Measurements from ENCODE around the gene KIF25. TPM values are rescaled to one million over a fixed set of nuclear protein-coding genes. Genes with fewer than 3 reads are reported as not detected.

KIF25 gene
- total RNA-seq, 2 donors from 2014 or later = 0.22 to 0.27 TPM

DNA sequence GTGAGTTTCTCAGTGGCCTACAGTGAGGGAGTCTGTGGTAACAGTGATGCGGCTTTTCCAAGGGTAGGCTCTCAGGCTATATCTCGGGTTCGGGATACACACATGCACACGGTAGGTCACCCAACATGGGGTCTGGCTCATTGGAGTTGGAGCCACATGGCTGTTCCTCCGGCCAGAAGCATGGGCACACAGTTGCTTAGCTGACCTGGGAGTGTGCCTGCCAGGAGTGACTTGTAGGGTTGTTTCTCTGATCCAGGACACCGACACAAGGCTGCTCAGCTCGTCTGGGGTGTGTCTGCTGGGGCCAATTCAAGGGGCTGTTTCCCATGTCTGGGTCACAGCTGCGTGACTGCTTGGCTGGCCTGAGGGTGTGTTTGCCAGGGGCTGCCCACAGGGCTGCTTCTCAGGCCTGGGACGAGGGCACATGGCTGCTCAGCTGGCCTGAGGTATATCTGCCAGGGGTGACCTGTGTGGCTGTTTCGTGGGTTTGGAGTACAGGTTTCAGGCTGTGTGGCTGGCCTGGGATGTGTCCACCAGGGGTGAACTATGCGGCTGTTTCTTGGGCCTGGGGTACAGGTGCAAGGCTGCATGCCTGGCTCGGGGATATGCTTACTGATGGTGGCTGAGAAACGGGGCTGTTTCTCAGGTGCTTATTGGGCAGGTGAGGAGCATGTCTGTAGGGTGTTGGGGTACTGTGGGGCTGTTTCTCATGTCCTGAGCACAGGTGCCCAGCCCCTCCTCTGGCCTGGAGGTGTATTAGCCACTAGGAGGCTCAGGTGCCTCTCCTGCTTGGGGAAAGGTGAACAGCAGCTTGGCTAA lies 15.2 kb downstream of the KIF25 start:
- intact Hi-C loops (cut with DNase I, micrococcal nuclease) = no loop called here
- DNase-seq (no peak), ATAC-seq (no peak)

DNA sequence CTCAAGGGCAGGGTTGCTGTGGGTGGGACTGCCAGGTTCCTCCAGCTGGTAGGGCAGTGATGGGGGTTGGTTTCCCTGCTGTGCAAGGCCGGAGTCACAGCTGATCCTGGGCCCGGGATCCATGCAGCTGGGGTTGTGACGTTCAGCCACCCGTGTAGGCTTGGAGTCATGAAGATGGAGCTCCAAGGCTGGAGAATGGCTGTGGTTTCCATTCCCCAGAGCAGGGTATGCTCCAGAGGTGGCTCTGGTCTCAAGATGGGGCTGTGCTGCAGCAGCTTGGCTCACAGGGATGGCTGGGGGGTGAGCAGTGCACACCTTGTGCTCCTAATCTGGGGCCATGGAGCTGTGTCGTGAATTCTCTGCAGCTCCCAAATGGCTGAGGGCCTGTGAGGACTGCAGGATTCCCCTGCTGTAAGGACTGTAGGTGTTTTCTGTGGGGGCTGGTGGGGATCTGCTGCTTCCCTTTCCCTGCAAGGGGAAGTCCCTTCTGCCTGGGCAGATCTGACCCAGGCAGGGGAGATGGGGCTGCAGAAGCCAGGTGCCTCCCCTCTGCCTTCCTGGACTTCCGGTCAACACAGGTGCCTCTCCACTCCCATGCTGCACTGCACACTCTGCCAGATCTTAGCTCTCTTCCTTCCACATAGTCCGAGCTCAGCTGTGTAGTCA lies 15.9 kb downstream of the KIF25 start:
- intact Hi-C loops (cut with DNase I, micrococcal nuclease) = no loop called here
- ATAC-seq (no peak), DNase-seq (no peak)

DNA sequence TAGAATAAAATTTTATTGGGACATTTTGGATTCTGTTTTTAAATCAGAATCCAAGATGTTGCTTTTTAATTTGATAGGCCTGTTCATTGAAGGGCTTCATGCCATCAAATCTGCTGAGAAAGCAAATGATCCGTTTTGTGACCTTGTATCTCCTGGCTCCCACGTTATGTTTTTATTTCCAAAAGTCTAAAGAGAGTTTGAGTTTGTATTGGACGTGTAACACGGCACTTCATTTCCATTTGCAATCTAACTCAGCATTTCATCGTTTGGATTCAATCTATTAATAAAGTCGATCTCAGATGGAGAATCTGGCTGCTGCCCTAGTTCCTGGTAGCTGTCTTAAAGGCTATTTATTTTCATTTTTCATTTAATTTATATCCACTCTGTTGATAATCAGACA lies 17.0 kb downstream of the KIF25 start:
- intact Hi-C loops (cut with DNase I, micrococcal nuclease) = no loop called here
- no peak for DNase-seq
- no peak for ATAC-seq

DNA sequence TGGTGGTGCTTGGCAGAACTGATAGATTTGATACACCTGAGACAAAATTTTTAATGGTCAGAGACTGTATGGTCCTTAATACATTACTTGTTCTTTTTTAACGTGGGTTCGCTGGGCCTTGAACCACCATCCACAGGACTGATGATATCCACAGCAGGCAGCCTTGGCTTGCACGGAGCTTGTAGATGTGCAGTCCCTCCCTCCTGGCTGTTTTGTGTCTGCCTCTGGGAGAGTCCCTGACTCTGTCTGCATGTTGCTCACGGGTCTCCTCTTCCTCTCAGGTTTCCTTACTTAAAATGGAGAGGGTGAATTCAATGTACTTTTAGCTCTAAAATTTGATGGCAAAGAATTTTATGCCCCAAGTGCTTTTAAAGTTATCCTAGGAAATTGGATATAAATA lies 17.5 kb downstream of the KIF25 start:
- no peak for DNase-seq
- ATAC-seq = no peak
- intact Hi-C loops (cut with DNase I, micrococcal nuclease) = no loop called here

DNA sequence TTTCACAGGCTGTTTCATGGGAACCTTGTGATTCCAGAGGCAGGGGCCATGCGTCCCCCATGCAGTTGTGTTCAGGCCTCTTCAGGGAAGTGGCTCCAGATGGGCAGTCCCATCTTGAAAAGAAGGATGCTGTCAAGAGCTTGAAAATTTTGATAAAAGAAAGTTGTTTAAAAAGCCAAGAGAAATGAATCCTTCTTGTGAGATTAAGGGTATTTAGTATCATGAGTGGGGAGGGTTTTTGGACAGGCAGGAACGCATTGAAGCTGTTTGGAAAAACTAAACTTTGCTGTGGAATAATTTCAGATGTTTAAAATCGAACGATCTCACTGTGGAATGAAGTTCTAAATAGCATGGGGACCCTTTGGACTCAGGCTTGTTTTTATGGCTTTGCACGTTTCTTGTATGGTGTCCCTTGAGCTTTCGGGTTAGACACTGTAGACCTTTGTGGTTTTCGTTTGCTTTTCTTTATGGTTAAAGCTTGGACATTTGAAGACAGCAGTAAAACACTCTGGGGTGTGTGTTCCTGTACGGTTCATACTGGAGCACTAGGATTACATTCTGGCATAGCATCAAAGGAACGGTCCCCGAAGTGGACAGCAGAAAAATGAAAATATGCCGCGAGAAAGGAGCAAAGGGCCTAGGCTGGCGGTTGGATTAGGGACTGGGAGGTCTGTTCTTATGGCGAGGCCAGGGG lies 18.2 kb downstream of the KIF25 start:
- DNase-seq (no peak), ATAC-seq (peak; percentile 89)
- intact Hi-C loops (cut with DNase I, micrococcal nuclease) = no loop called here

DNA sequence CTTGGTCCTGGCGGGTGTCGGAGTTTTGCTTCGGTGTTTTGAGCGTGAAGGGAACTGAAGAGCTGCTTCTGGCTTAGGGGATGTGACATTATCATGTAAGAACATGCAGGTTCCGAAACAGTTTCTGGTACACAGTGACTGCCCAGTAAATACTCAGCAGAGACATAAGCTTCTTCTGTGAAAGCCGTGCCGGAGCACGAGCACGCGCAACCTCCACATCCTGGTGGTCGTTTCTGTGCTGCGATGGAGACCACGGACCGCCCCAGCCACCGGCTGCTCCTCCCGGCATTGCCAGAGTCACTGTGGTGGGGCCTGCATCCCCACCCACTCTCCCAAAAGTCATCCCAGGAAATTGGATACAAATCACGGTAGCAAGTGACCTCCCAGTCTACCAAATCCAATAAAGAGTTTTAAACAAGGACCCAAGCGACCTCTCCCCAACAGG lies 18.7 kb downstream of the KIF25 start:
- no peak for DNase-seq
- no peak for ATAC-seq
- intact Hi-C loops (cut with DNase I, micrococcal nuclease) = no loop called here

DNA sequence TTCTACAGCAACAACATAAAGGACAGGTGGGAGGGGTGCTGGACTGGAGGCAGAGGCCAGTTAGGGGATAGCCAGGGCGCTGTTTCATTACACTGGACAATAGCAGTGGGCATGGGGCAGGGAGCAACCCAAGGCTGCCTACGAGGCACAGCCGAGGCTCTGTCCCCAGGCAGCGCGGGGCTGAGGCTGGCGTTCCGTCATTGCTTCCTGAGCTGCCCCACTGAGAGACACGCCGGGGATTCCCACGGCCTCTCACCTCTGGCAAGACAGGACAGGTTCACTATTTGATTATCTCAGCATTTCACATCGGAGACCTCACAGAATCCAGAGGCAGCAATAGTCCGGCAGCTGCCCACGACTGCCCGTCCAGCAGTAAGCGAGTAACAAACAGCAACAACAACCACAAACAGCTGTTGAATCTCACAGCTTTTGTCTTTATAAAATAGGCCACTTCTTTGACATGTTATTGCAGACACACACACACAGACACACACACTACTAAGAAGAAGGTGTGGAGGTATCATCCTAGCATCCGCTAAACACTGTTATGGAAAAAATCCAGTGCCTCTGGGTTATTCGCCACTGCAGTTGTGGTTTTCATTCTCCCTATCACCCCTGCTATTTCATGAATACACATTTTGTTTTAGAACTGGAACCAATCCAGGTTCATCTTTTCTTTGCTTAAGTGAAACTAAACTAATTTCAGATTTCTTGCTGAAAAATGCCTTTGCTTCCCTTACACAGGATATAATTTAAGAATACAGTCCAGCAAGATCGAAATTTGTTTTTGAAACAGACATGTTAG lies 19.5 kb downstream of the KIF25 start:
- intact Hi-C loops (cut with DNase I, micrococcal nuclease) = no loop called here
- ATAC-seq (no peak), DNase-seq (no peak)

DNA sequence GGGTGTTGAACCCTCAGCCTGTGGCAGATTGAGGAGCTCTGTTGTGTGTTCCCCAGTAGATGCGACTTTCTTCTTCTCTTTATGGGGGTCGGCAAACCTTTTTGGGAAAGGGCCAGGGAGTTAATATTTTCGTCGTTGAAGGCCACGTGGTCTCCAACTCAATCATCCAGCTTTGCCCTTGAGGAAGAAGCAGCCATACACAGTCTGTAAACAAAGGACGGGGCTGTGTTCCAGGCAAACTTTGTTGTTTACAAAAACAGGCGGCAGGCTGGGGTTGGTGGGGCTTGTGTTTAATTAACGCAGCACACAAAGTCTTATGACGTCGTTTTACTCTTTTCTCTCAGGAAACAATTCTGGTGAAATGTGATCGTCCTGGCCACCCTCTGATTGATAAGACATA lies 20.2 kb downstream of the KIF25 start:
- intact Hi-C loops (cut with DNase I, micrococcal nuclease) = no loop called here
- ATAC-seq = peak; percentile 23
- DNase-seq = no peak

DNA sequence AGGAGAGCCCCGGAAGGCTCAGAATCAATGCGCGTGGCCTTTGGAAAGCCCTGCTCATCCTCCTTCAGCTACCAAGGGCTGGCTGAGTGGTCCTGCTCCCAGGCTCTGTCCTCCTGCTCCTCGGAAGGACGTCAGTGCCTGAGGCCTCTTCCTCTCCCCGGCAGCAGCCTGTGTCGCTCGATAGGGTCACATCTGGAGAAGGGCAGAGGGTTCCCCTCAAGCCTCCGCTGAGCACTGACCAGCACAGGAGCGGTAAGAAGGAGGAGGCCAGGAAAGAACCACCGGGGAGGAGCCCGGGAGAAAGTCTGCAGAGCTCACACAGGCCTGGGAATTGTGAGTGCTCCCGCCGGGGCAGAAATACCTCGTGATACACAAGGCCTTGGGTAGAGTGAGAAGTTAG lies 21.2 kb downstream of the KIF25 start:
- ATAC-seq = no peak
- intact Hi-C loops (cut with DNase I, micrococcal nuclease) = no loop called here

DNA sequence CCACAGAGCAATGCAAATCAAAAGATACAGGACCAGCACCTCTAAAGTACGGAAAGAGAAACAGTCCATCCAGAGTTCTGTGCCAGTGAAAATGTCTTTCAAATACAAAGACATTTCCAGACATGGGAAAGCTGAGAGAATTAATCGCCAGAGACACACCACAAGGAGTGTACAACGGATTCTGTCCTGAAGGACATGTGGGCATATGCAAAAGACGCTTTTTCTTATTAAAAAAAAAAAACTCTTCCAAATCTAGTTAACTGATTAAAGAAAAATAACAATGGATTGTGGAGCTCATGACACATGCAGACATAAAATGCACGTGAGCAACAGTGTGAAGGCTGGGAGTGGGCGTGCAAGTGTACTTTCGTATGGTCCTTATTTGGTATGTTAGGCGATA lies 22.8 kb downstream of the KIF25 start:
- intact Hi-C loops (cut with DNase I, micrococcal nuclease) = no loop called here
- ATAC-seq = no peak
- no peak for DNase-seq

More for the DNA sequence above, 21.2 kb downstream of the KIF25 start:
- DNase-seq = no peak

DNA sequence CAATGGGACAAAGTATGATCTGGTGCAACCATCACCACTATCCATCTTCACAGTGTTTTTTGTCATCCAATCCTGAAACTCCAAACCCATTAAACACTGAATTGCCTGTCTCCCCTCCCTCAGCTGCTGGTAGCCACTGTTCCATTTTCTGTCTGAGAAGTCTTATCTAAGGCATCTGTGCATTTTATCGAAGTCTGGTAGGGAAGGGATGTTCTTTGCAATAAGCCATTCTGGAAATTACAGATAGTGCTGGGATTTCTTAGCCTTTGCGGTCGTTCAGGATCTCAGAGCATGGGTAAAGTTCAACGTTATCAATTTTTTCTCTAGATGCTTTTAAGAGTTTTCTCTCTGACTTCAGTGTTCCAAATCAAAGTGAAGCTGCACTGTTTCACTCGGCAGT lies 24.1 kb downstream of the KIF25 start:
- DNase-seq = no peak
- intact Hi-C loops (cut with DNase I, micrococcal nuclease) = no loop called here
- ATAC-seq = no peak

DNA sequence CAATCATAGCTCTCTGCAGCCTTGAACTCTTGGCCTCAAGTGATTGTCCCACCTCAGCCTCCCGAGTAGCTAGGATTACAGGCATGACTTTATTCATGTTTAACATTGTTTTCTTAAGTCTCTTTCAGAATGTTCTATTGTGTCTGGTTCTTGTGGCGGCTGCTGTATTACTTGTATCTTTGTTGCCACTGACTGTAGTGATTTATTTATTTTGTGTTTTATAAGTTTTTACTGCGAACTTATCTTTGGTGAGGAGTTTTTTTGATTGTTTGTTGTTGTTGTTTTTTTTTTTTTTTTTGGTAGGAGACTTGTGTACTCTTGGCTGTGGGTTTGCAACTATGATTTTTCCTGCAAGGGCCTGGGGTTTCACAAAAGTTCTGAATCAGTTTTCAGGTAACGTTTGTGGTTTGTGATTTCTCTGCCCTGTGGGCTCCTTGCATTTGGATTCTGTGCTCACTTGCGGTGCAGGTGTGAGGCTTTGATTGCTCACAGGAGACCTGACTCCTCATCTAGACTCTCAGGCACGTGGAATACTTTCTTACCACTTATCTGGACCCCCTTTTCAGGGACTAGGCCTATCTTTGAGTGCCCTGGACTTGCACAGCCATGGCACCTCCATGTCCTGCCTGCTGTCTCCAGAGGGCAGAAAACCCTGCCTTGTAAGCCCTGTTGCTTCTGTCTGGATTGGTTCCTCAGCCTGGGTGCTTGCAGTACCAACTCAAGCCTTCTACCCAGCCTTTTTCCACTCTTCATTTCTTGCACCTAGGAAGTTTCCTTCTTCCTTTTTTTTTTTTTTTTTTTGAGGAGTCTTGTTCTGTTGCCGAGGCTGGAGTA lies 25.2 kb downstream of the KIF25 start:
- ATAC-seq (peak; percentile 41), DNase-seq (no peak)
- intact Hi-C loops (cut with DNase I, micrococcal nuclease) = no loop called here

DNA sequence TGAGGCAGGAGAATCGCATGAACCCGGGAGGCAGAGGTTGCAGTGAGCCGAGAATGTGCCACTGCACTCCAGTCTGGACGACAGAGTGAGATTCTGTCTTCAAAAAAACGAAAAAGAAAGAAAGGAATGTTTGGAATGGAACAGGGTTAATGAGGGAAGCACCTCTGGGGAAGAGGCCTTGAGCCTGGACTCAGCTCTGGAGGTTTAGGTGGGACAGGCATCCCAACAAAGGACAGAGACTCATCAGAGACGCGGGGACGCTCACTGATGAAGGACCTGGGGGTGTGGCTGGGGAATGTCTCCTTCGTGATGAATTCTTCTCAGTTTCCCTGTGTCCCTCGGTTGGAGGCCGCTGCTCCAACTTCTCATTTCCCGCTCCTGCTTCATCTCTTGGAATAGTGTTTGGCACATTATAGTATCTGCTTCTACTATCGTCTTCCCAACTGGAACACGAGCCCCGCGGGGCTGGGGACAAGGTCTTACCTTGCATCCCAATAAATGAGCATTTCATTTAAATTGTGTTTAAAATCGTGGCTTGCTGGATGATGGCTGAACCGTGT lies 27.6 kb downstream of the KIF25 start:
- ATAC-seq (no peak), DNase-seq (no peak)
- intact Hi-C loops (cut with DNase I, micrococcal nuclease) = no loop called here

DNA sequence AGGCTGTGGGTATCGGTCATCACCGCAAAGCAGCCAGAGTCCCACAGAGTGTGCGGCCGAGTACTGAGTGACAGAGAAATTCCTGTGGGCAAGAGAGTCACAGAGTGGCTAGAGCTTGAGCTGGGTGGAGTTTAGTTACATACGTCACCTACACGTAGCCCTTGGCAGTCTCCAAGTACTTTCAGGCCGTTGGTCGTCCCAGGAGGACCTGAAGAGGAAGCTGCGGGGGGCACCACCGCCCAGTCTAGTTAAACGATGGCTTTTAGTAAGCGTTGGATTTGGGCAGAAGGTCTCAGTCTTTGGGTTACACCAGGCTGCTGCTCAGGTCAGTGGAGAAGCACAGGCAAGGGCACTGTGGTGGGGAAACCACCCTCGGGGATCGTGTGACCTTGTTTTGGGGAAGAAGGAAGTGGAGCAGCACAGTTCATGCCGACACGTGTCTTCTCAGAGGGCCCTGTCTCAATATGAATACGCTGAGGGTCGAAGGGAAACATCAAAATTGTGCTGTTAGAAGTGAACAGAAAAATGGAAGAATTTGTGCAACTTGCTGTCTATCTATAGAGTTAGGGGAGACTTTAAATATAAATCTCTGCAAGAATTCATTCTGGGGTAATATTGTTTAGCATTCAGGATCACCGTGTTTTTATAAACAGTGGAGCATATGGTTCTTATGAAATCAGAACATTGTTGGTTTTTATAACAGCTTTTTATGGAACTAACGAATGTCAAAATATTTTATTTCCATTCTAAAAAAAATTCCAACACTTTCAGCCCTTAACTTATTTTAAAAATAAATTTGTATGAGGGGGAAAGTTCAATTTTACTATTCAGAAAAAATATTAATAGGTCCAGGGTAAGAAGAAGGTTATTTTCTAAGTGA lies 28.6 kb downstream of the KIF25 start:
- DNase-seq (no peak), ATAC-seq (no peak)
- intact Hi-C loops (cut with DNase I, micrococcal nuclease) = no loop called here

DNA sequence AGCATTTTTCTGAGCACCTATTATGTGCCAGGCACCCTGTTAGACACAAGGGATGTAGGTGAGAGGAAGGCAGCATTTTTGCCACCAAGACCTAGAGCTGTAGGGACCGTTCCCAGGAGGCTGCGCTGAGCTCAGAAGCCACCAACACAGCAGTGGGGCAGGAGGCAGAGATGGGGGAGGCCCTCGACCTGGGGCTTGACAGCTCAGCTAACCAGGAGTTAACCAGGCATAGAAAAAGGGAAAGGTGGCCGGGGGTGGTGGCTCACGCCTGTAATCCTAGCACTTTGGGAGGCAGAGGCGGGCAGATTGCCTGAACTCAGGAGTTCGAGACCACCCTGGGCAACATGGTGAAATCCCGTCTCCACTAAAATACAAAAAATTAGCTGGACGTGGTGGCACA lies 29.5 kb downstream of the KIF25 start:
- intact Hi-C loops (cut with DNase I, micrococcal nuclease) = no loop called here
- DNase-seq (no peak), ATAC-seq (no peak)

DNA sequence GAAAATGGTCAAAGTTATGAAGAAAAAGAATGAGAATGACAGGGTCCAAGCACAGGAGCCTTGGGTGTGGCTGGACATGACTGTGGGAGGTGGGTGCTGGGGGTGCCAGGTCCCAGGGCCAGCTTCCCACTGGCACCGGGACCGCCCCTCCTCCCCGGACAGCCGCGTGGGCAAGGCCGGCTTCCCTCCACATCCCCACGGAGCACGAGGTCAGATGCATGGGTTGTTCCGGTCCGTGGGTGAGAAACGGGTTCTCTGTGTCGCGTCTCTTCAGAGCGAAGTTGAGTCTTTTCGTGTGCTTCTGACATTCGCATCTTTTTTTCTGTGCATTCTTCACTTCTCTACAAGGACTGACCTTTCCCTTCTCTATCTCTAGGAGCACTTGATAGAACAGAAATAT lies 30.1 kb downstream of the KIF25 start:
- ATAC-seq (no peak), DNase-seq (no peak)
- intact Hi-C loops (cut with DNase I, micrococcal nuclease) = no loop called here

DNA sequence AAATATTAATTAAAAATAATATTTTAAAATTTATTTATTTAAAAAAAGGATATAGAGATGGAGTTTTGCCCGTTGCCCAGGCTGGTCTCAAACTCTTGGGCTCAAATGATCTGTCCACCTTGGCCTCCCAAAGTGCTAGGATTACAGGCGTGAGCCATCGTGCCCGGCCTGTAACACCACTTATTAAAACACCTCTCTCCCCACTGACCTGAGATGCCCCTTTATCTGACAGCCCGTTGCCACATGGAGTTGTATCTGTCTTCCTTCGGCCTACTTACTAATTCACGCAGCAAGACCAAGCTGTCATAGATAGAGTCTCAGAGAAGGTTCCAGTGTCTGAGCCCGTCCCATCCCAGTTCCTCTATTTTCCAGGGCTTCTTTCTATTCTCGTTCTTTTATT lies 30.7 kb downstream of the KIF25 start:
- ATAC-seq (no peak), DNase-seq (no peak)
- intact Hi-C loops (cut with DNase I, micrococcal nuclease) = no loop called here

All from left colon (tissue), 2 donors.